Loucy (cell line): ENCODE data around the gene DENND4A.

Experiments used
- EZH2phosphoT487 ChIP-seq: fragments of 200-600 bp; IDR thresholded peaks from 2 replicates; pipeline ENCODE4 v1.6.1; 2018; ENCODE audit warnings: antibody characterized with exemption, mild to moderate bottlenecking, moderate library complexity, borderline replicate concordance
- TF ChIP-seq, protein P1 (sequence below): fragments of 200-600 bp; sonication (generic); conservative IDR thresholded peaks from 2 replicates; pipeline ENCODE4 v1.5.1; 2014; ENCODE audit warnings: mild to moderate bottlenecking, antibody characterized with exemption, low read length

DNA sequence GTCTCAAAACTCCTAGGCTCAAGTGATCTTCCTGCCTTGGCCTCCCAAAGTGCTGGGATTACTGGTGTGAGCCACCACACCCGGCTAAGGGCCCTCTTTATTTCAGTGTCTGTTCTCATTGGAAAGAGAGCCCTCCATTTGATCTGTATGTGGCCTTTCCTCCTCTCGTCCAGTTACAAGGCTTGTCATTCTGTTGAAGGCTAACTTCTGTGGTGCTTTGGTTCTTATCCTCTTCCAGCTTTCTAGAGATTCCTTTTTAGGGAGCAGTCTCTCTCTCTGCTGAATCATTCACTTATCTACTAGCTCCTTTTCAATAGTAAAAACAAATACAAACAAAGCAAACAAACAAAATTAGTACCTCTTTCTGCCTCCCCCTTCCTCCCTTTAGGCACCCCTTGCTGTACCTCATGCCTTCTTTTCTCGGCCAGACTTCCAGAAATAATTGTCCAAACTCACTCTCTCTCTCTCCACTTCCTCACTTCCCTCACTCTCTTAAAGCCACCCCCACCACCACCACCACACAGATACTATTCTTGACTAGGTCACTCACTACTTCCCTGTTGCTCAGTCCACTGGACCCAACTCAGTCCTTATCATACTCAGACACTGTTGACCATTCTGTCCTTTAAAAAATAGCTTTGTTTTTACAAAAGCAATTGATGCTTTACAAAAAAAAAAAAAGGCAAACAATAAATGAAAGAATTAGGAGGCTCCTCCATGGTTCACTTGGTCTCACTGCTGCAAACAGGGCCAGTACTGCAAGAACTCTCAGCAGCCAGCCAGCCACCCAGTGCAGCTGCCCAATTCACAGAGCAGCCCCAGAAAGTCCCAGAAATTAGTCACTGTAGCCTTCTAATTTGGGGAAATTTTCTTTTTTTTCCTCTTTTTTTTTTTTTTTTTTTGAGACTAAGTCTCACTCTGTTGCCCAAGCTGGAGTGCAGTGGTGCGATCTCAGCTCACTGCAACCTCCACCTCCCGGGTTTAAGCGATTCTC lies 45.5 kb upstream of the DENND4A start:
- TF ChIP-seq, protein P1, sequence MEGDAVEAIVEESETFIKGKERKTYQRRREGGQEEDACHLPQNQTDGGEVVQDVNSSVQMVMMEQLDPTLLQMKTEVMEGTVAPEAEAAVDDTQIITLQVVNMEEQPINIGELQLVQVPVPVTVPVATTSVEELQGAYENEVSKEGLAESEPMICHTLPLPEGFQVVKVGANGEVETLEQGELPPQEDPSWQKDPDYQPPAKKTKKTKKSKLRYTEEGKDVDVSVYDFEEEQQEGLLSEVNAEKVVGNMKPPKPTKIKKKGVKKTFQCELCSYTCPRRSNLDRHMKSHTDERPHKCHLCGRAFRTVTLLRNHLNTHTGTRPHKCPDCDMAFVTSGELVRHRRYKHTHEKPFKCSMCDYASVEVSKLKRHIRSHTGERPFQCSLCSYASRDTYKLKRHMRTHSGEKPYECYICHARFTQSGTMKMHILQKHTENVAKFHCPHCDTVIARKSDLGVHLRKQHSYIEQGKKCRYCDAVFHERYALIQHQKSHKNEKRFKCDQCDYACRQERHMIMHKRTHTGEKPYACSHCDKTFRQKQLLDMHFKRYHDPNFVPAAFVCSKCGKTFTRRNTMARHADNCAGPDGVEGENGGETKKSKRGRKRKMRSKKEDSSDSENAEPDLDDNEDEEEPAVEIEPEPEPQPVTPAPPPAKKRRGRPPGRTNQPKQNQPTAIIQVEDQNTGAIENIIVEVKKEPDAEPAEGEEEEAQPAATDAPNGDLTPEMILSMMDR: no peak
- TF ChIP-seq EZH2phosphoT487: no peak
